A673 (cell line): ENCODE results near the gene KRTAP9-4. TPM values are rescaled to one million over a fixed set of nuclear protein-coding genes. Genes with fewer than 3 reads are reported as not detected.
"Not testable (repeated sequence)": the region's sequence is repeated elsewhere in the genome, so short reads cannot be mapped to it uniquely, and the experiment has no call there.

ENCODE experiments used
- BruUV-seq: library from RNA; stranded (reverse); fragments of 400-500 nt; replicated peaks from 2 replicates; lab custom pipeline; 2021; lab: Mats Ljungman, UMichigan
- CTCF ChIA-PET: fragments of 300-600 bp; sonication (Branson Sonifier 250); formaldehyde crosslinking; loops from one replicate; lab custom pipeline; 2022; ENCODE audit warnings: antibody characterized with exemption; lab: Charles Lee
- POLR2A ChIA-PET: fragments of 300-600 bp; sonication (Branson Sonifier 250); formaldehyde crosslinking; loops from one replicate; lab custom pipeline; 2022; ENCODE audit warnings: antibody characterized with exemption; ENCODE audit not compliant: low non-redundant PET; lab: Charles Lee
- DNase-seq: peaks from one replicate; pipeline ENCODE4 v3.0.0-alpha.2; 2015; ENCODE audit warnings: low spot score
- H3K27ac ChIP-seq: fragments of 200-600 bp; sonication (generic); 2 replicates; pipeline ENCODE4 v1.5.1; 2016; ENCODE audit warnings: mixed run types, low read depth, mild to moderate bottlenecking, mixed read lengths, antibody characterized with exemption, low read length; ENCODE audit not compliant: poor library complexity, severe bottlenecking
- H3K27me3 ChIP-seq: fragments of 200-600 bp; sonication (generic); replicated peaks from 2 replicates; pipeline ENCODE4 v1.6.1; 2017; ENCODE audit warnings: mixed run types, low read depth, mild to moderate bottlenecking, mixed read lengths, antibody characterized with exemption, low read length; ENCODE audit not compliant: insufficient read depth, poor library complexity
- H3K36me3 ChIP-seq: fragments of 200-600 bp; sonication (generic); 2 replicates; pipeline ENCODE4 v1.6.1; 2016; ENCODE audit warnings: mixed run types, mild to moderate bottlenecking, mixed read lengths, antibody characterized with exemption, low read length; ENCODE audit not compliant: insufficient read depth, poor library complexity, severe bottlenecking
- H3K4me1 ChIP-seq: fragments of 200-600 bp; sonication (generic); 2 replicates; pipeline ENCODE4 v1.6.1; 2017; ENCODE audit warnings: mixed run types, mild to moderate bottlenecking, mixed read lengths, antibody characterized with exemption, low read length; ENCODE audit not compliant: insufficient read depth, poor library complexity, severe bottlenecking
- H3K4me3 ChIP-seq: fragments of 200-600 bp; sonication (generic); 2 replicates; pipeline ENCODE4 v1.5.1; 2016; ENCODE audit warnings: low read depth, mixed run types, mild to moderate bottlenecking, mixed read lengths, low read length; ENCODE audit not compliant: poor library complexity, severe bottlenecking
- H3K9me3 ChIP-seq: fragments of 200-600 bp; sonication (generic); 2 replicates; pipeline ENCODE4 v1.6.1; 2016; ENCODE audit warnings: mixed run types, low read depth, mild to moderate bottlenecking, mixed read lengths, antibody characterized with exemption, low read length; ENCODE audit not compliant: poor library complexity, severe bottlenecking
- EZH2 ChIP-seq: fragments of 200-600 bp; sonication (generic); IDR thresholded peaks from 2 replicates; pipeline ENCODE4 v1.6.1; 2017; ENCODE audit warnings: borderline replicate concordance, low read depth, mild to moderate bottlenecking, mixed read lengths, antibody characterized with exemption, low read length; ENCODE audit not compliant: poor library complexity, severe bottlenecking
- intact Hi-C: fragments of 100-400 bp; cut with micrococcal nuclease; formaldehyde crosslinking; loops from one replicate; pipeline ENCODE4 v1.10.0; 2022; ENCODE audit not compliant: unreplicated experiment
- total RNA-seq: library from RNA; stranded (reverse); gene quantifications from 2 replicates; pipeline ENCODE4 v1.2.3, GENCODE V29; 2021
- TF ChIP-seq, protein P1 (sequence below): fragments of 300-800, 200-600 bp; sonication (generic); conservative IDR thresholded peaks from 2 replicates; pipeline ENCODE4 v1.5.1; 2017; ENCODE audit warnings: low read depth, mild to moderate bottlenecking, antibody characterized with exemption, low read length, moderate library complexity, mixed read lengths

Gene KRTAP9-4
- total RNA-seq, 1 experiment from 2014 or later: not detected

DNA sequence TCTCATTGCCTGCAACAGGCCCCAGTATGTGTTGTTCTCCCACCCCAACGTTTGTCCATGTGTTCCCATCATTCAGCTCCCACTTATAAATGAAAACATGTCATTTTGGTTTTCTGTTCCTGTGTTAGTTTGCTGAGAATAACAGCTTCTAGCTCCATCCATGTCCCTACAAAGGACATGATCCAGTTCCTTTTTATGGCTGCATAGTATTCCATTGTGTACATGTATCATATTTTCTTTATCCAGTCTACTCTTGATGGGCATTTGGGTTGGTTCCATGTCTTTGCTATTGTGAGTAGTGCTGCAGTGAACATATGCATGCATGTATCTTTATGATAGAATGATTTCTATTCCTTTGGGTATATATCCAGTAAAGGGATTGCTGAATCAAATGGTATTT, 33.8 kb upstream of the KRTAP9-4 start:
- H3K9me3 ChIP-seq: no peaks in the 10 kb centered on the region
- TF ChIP-seq EZH2: no peak
- TF ChIP-seq, protein P1, sequence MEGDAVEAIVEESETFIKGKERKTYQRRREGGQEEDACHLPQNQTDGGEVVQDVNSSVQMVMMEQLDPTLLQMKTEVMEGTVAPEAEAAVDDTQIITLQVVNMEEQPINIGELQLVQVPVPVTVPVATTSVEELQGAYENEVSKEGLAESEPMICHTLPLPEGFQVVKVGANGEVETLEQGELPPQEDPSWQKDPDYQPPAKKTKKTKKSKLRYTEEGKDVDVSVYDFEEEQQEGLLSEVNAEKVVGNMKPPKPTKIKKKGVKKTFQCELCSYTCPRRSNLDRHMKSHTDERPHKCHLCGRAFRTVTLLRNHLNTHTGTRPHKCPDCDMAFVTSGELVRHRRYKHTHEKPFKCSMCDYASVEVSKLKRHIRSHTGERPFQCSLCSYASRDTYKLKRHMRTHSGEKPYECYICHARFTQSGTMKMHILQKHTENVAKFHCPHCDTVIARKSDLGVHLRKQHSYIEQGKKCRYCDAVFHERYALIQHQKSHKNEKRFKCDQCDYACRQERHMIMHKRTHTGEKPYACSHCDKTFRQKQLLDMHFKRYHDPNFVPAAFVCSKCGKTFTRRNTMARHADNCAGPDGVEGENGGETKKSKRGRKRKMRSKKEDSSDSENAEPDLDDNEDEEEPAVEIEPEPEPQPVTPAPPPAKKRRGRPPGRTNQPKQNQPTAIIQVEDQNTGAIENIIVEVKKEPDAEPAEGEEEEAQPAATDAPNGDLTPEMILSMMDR: no peak
- H3K36me3 ChIP-seq: no peaks in the 10 kb centered on the region
- ChIA-PET POLR2A (no interaction called here), CTCF (no interaction called here)
- no peak overlapping the region for H3K4me3 ChIP-seq
- intact Hi-C loops: no loop called here
- H3K27ac ChIP-seq: no peak overlapping the region
- H3K27me3 ChIP-seq: no peaks in the 10 kb centered on the region
- no TSS peak for BruUV-seq
- no peaks in the 10 kb centered on the region for H3K4me1 ChIP-seq
- DNase-seq: no peak

DNA sequence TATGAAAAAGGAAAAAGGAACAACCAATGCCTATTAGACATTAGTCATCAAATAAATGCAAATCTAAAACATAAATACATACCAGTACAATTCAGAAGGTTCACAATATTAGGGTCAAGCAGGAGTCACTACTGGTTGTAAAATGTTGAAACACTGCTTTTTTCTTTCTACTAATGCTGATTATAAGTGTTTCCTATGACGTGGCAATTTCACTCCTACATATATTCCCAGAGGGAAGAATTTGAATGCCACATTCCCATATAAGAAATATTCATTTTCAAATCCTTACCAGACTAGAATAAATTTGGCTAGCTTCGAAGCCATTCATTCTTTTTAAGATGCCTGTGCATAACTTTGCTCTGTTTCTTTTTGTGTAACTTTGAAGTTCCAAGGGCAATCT, 25.7 kb upstream of the KRTAP9-4 start:
- peak; percentile 7 for DNase-seq
- no peaks in the 10 kb centered on the region for H3K9me3 ChIP-seq
- no peaks in the 10 kb centered on the region for H3K36me3 ChIP-seq
- H3K27me3 ChIP-seq: no peaks in the 10 kb centered on the region
- no peak for TF ChIP-seq EZH2
- TF ChIP-seq, protein P1: no peak
- ChIA-PET POLR2A (no interaction called here), CTCF (no interaction called here)
- intact Hi-C loops: no loop called here
- H3K4me3 ChIP-seq: no peak overlapping the region
- H3K27ac ChIP-seq: no peak overlapping the region
- H3K4me1 ChIP-seq: peaks cover 6% of the 10 kb centered on the region
- BruUV-seq: no TSS peak

DNA sequence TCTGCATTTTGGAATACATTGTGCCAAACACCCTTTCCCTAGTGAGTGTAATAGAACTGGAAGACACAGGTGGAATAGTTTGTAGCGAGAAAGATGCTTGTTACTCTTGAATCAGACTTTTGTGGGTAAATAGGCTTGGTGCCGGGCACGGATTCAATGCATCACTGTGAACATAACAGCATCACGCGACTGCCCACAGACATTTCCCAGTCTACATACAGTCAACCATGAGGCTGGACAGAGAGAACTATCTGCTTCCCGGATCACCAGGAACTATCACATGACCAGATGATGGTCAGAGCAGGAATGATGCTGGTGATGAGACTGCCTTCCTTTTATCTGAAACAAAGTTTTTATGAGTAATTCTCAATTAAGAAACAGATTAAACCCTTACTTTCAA, 23.4 kb upstream of the KRTAP9-4 start:
- ChIA-PET POLR2A (no interaction called here), CTCF (no interaction called here)
- Histone ChIP-seq H3K4me3 (no peak overlapping the region), H3K27me3 (no peaks in the 10 kb centered on the region), H3K4me1 (peaks cover 6% of the 10 kb centered on the region), H3K9me3 (no peaks in the 10 kb centered on the region), H3K27ac (no peak overlapping the region), H3K36me3 (no peaks in the 10 kb centered on the region)
- no TSS peak for BruUV-seq
- TF ChIP-seq EZH2: no peak
- TF ChIP-seq, protein P1: no peak
- DNase-seq: no peak
- intact Hi-C loops: no loop called here

DNA sequence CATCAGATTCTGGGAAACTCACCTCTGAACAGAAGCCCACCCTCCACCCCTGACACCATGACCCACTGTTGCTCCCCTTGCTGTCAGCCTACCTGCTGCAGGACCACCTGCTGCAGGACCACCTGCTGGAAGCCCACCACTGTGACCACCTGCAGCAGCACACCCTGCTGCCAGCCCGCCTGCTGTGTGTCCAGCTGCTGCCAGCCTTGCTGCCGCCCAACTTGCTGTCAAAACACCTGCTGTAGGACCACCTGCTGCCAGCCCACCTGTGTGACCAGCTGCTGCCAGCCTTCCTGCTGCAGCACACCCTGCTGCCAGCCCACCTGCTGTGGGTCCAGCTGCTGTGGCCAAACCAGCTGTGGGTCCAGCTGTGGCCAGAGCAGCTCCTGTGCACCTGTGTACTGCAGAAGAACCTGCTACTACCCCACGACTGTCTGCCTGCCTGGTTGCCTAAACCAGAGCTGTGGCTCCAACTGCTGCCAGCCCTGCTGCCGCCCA, 22.8 kb upstream of the KRTAP9-4 start, which contains the start of gene KRTAP9-2:
KRTAP9-2 (plus strand) TSS at position 51 of the 498 bp plus-strand sequence; CDS start at position 58, 7 bp downstream.
- BruUV-seq, H3K36me3 ChIP-seq, H3K27ac ChIP-seq, H3K4me1 ChIP-seq, H3K4me3 ChIP-seq, H3K27me3 ChIP-seq, intact Hi-C loops, POLR2A ChIA-PET, CTCF ChIA-PET, DNase-seq, H3K9me3 ChIP-seq: not testable (repeated sequence)
